ENCODE measurements around the gene TMEM86A. TPM values are rescaled to one million over a fixed set of nuclear protein-coding genes. Genes with fewer than 3 reads are reported as not detected.
A peak's percentile ranks its signal among the peaks of the same experiment; 100 is the strongest.
"Not testable (repeated sequence)": the region's sequence is repeated elsewhere in the genome, so short reads cannot be mapped to it uniquely, and the experiment has no call there.

TMEM86A gene
- polyA plus RNA-seq, 2 of the 4 experiments (the other 2 are of a cell fraction): 0.10 to 0.41 TPM

DNA sequence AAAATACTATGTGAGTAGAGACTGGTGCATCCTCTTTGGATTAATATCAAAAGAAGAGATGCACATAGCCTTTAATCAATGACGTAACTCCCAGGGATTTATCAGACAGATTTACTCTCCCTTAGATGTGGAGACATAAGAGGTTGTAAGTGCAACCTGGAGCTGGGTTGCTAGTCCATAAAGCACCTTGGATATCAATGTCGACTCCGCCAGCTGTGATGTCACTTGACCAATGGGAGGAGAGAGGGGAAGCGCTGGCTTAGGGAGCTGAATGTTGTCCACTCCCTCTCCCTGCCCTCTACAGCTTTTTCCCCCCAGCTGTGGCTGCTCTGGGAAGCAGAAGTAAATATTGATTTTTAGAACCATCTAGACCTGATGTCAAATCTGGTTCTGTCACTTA is 28.9 kb upstream of the TMEM86A start:
- WGBS (ENCODE audit: missing lambda C conversion rate): 79% methylated on average over 4 of the region's 4 CpGs
- no peak for FAIRE-seq
- no peaks in the 10 kb centered on the region for H3K9me3 ChIP-seq
- CTCF ChIA-PET: interaction anchor here (0.9 to 1.3 kb wide), 2 partner anchors 21 to 52 kb away, joined by 3 to 4 read pairs; no protein-coding TSS in a partner anchor
- H3K27ac ChIP-seq: no peak overlapping the region
- no peak for ATAC-seq
- H3K4me3 ChIP-seq: no peak overlapping the region
- no peak overlapping the region for H3K4me2 ChIP-seq
- H3K4me1 ChIP-seq: peaks cover 7% of the 10 kb centered on the region; the same call in 2 of the 3 replicates
- no peak for TF ChIP-seq GATA3 (IDR thresholded peaks at IDR 0.05; ENCODE audit: borderline replicate concordance)
- TF ChIP-seq HOXA7 (CRISPR knock-in tag; IDR thresholded peaks at IDR 0.05): no peak
- no peak for TF ChIP-seq RAD21 (conservative IDR thresholded peaks at IDR 0.05 in 1 of 2, IDR thresholded peaks at IDR 0.05 in 1 of 2)
- no peak for TF ChIP-seq CBX2 (IDR thresholded peaks at IDR 0.05; ENCODE audit: borderline replicate concordance, low read depth)
- TF ChIP-seq BHLHE40 (IDR thresholded peaks at IDR 0.05; ENCODE audit: low read depth, low read length): no peak
- TF ChIP-seq EP300 (IDR thresholded peaks at IDR 0.05): 0 out of 5 replicates have a peak, but pooled peaks of 1 of the 2 experiments have one; percentile 11
- TF ChIP-seq SREBF2 (IDR thresholded peaks at IDR 0.05): no peak
- no peak for TF ChIP-seq ZC3H11A (IDR thresholded peaks at IDR 0.05)
- no peak for DNase-seq (ENCODE audit: low read depth in 1 of 2, low spot score in 1 of 2)
- POLR2A ChIA-PET: no interaction called here

DNA sequence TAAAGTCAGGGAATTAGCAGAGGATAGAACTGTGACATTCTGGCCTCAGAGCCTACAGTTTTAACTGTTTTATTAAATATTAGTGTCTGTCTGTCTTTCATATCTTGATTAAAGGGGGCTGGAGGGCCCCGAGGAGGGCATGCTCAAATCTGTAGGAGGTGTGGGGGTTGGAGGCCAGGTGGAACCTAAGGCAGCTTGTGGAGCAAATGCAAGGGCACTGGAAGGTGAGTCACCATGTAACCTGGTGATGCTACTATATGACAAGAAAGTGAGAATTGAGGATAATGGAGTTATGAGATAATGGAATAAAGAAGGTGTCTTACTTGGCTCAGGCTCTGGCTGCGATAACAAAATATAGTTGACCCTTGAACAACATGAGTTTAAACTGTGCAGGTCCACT is 27.3 kb upstream of the TMEM86A start:
- POLR2A ChIA-PET: no interaction called here
- H3K9me3 ChIP-seq: no peaks in the 10 kb centered on the region
- TF ChIP-seq CEBPB (IDR thresholded peaks at IDR 0.05) (no peak), NFE2L2 (conservative IDR thresholded peaks at IDR 0.05; ENCODE audit: low read length) (no peak), MAZ (IDR thresholded peaks at IDR 0.05; ENCODE audit: borderline replicate concordance, low read depth, low read length) (no peak), GATA3 (IDR thresholded peaks at IDR 0.05; ENCODE audit: borderline replicate concordance) (no peak), EP300 (IDR thresholded peaks at IDR 0.05) (no peak), RAD21 (conservative IDR thresholded peaks at IDR 0.05 in 1 of 2, IDR thresholded peaks at IDR 0.05 in 1 of 2) (no peak), BHLHE40 (IDR thresholded peaks at IDR 0.05; ENCODE audit: low read depth, low read length) (no peak), TP53 (CRISPR knock-in tag; IDR thresholded peaks at IDR 0.05) (no peak), SREBF2 (IDR thresholded peaks at IDR 0.05) (no peak), NPAS2 (CRISPR knock-in tag; IDR thresholded peaks at IDR 0.05; ENCODE audit: borderline replicate concordance) (no peak), HDAC2 (IDR thresholded peaks at IDR 0.05) (no peak)
- TF ChIP-seq, protein P1, sequence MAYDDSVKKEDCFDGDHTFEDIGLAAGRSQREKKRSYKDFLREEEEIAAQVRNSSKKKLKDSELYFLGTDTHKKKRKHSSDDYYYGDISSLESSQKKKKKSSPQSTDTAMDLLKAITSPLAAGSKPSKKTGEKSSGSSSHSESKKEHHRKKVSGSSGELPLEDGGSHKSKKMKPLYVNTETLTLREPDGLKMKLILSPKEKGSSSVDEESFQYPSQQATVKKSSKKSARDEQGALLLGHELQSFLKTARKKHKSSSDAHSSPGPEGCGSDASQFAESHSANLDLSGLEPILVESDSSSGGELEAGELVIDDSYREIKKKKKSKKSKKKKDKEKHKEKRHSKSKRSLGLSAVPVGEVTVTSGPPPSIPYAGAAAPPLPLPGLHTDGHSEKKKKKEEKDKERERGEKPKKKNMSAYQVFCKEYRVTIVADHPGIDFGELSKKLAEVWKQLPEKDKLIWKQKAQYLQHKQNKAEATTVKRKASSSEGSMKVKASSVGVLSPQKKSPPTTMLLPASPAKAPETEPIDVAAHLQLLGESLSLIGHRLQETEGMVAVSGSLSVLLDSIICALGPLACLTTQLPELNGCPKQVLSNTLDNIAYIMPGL (CRISPR knock-in tag; IDR thresholded peaks at IDR 0.05; ENCODE audit: borderline replicate concordance): no peak
- TF ChIP-seq, protein P2, sequence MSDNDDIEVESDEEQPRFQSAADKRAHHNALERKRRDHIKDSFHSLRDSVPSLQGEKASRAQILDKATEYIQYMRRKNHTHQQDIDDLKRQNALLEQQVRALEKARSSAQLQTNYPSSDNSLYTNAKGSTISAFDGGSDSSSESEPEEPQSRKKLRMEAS (IDR thresholded peaks at IDR 0.05): no peak
- FAIRE-seq (no peak), DNase-seq (ENCODE audit: low read depth in 1 of 2, low spot score in 1 of 2) (no peak), ATAC-seq (no peak)
- H3K27ac ChIP-seq: no peak overlapping the region
- H3K4me3 ChIP-seq: no peak overlapping the region
- H3K4me2 ChIP-seq: no peak overlapping the region
- WGBS (ENCODE audit: missing lambda C conversion rate): 55% methylated on average over 2 of the region's 2 CpGs
- peaks cover 7% of the 10 kb centered on the region; the same call in 2 of the 3 replicates for H3K4me1 ChIP-seq
- CTCF ChIA-PET: interaction anchor here (0.9 kb wide), 1 partner anchor 38 kb away, joined by 3 read pairs; the partner anchor contains the start of gene SPTY2D1

DNA sequence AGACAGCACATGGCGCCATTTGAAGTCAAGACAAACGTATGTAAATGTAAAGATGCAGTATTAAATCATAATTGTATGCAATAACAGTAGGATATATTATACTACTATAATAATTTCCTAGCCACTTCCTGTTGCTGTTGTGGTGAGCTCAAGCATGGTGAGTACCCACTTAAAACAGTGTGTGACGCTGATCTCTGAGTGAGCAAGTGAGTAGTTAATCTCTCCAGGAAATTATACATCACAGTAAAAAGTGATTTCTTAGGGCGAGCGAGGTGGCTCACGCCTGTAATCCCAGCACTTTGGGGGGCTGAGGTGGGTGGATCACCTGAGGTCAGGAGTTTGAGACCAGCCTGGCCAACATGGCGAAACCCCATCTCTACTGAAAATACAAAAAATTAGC is 26.4 kb upstream of the TMEM86A start:
- H3K4me3 ChIP-seq; H3K27ac ChIP-seq; ATAC-seq; DNase-seq (ENCODE audit: low read depth in 1 of 2, low spot score in 1 of 2); H3K4me1 ChIP-seq; H3K4me2 ChIP-seq; POLR2A ChIA-PET; FAIRE-seq; H3K9me3 ChIP-seq: not testable (repeated sequence)
- CTCF ChIA-PET: interaction anchor here (1.5 kb wide), 1 partner anchor 56 kb away, joined by 4 read pairs; no protein-coding TSS in a partner anchor
- 70% methylated on average over 7 of the region's 7 CpGs for WGBS (ENCODE audit: missing lambda C conversion rate)

DNA sequence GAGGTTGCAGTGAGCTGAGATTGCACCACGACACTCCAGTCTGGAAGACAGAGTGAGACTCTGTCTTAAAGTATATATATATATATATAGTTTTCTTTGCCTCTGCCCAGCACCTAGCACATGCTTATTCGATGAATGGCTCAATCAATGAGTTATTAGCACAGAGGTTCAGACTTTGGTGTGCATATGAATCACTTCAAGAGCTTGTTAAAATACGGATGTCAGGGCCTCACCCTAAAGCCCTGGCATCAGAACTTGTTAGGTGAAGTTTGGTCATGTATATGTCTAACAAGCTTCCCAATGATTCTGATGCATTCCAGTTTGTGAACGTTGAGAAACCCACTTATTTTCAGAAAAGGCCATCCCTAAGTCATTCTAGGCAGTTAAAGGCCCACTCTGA is 21.8 kb upstream of the TMEM86A start:
- POLR2A ChIA-PET: interaction anchor here (0.7 kb wide), 1 partner anchor 40 kb away, joined by 3 read pairs; no protein-coding TSS in a partner anchor
- TF ChIP-seq, protein P3, sequence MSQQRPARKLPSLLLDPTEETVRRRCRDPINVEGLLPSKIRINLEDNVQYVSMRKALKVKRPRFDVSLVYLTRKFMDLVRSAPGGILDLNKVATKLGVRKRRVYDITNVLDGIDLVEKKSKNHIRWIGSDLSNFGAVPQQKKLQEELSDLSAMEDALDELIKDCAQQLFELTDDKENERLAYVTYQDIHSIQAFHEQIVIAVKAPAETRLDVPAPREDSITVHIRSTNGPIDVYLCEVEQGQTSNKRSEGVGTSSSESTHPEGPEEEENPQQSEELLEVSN (IDR thresholded peaks at IDR 0.05; ENCODE audit: borderline replicate concordance, low read depth): no peak
- TF ChIP-seq NFE2L2 (conservative IDR thresholded peaks at IDR 0.05; ENCODE audit: low read length) (no peak), MAZ (IDR thresholded peaks at IDR 0.05; ENCODE audit: borderline replicate concordance, low read depth, low read length) (no peak), BHLHE40 (IDR thresholded peaks at IDR 0.05; ENCODE audit: low read depth, low read length) (no peak), HEYL (CRISPR knock-in tag; IDR thresholded peaks at IDR 0.05) (no peak)

More for the DNA sequence above, 21.8 kb upstream of the TMEM86A start:
- no peaks in the 10 kb centered on the region for H3K9me3 ChIP-seq
- H3K4me2 ChIP-seq: no peak overlapping the region
- H3K27ac ChIP-seq: no peak overlapping the region
- CTCF ChIA-PET: interaction anchor here (1.3 to 1.9 kb wide), 2 partner anchors 45 to 137 kb away, joined by 3 to 7 read pairs; no protein-coding TSS in a partner anchor
- no peak for FAIRE-seq
- H3K4me1 ChIP-seq: no peaks in the 10 kb centered on the region
- no peak for DNase-seq (ENCODE audit: low read depth in 1 of 2, low spot score in 1 of 2)
- H3K4me3 ChIP-seq: no peak overlapping the region
- ATAC-seq: no peak
- 49% methylated on average over 4 of the region's 4 CpGs for WGBS (ENCODE audit: missing lambda C conversion rate)
